T-helper 2 cell (primary cell): ENCODE results near the gene PLCL1.
A peak's percentile ranks its signal among the peaks of the same experiment; 100 is the strongest.
"Not testable (repeated sequence)": the region's sequence is repeated elsewhere in the genome, so short reads cannot be mapped to it uniquely, and the experiment has no call there.

Source experiments
- DNase-seq, 5 experiments: peaks; one replicate each; pipeline versions ENCODE4 v3.0.0 to v3.0.0-alpha.2; 2012 to 2022

Gene PLCL1

DNA sequence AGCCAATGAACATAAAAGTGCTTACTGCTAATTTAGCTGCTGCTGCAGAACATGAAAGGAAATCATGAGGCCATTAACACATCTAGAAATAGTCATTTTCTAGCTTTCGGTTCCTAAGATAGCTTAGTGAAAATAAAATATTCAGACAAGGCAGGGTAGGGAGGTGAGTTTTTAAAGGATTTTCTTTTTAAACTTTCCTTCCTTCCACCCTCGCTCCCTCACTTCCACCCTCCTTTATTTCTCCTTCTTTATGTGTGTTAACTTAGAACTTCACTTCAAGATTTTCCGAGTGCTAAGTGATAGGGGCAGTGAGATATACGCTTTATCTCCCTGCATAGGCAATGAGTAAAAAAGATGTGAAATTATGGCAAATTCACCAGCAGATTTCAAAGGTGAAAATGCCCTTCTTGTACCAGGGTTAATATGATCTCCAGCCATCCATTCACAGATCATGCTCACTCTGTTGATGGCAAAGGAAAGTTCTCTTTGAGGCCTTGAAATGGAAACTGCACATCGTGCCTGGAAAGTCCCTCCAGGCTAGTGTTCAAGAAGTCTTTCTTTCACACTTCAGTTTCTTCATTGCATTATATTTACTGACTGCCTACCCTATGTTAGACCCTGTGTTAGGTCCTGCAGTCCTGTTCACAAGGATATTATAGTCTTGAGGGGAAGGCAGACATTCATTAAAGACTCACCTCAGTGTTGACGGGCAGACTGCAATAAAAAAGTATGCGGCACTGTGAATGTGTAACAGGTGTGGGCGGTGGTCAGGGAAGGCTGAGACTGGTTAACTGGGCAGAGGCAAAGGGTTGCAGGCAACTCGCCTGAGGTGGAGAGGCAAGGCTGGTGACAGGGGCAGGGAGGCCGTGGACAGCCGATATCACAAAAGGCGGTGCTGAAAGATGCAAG is 200.8 kb downstream of the PLCL1 start:
- DNase-seq, result peak in 1 of 5 experiments; percentile 81

DNA sequence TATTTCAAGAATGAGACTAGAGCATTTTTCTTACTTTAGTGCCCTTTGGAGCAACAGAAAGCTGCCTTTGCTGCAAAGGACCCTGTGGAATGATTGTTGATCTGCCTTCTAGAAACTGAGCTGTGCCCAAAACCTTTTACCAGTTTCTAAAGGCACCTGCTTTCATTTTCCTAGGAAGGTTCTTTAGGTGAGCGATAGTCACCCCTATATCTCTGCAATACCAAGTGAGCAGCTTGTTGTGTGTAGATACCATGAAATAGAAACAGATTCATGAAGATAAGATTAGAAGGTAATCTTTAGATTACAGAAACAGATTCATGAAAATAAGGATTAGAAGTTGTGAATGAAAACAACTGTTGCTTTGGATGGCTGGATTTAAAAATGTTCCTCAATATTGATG is 202.3 kb downstream of the PLCL1 start:
- peak in 1 of 5 experiments; percentile 52 for DNase-seq

DNA sequence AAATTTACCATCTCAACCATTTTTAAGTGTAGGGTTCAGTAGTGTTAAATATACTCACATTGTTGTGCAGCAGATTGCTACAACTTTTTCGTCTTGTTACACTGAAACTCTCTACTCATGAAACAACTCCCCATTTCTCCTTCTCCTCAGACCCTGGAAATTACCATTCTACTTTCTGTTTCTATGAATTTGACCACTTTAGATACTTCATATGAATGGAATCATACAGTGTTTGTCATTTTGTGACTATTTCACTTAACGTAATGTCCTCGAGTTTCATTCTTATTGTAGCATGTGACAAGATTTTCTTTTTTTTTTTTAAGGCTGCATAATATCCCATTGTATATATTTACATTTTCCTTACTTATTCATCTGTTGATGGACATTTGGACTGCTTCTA is 203.8 kb downstream of the PLCL1 start:
- peak in 1 of 5 experiments; percentile 39 for DNase-seq

DNA sequence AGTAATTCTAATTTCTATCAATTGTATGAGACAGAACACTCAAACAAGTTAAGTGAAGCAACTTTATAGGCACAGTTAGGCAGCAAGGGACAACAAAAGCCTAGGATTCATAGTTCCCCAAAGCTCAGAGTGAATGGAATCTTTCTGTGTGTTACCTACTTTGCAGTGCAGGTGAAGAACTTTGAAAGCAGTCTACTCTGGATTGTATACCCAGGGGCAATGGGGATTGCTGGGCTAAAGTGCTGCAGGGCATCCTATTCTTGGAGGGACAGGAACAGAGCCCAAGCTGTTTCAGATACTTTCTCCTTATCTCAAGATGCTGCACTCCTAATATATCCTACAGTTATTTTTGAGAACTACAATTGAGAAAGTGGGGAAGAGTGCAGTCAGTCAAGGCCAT is 207.6 kb downstream of the PLCL1 start:
- no peak for DNase-seq

DNA sequence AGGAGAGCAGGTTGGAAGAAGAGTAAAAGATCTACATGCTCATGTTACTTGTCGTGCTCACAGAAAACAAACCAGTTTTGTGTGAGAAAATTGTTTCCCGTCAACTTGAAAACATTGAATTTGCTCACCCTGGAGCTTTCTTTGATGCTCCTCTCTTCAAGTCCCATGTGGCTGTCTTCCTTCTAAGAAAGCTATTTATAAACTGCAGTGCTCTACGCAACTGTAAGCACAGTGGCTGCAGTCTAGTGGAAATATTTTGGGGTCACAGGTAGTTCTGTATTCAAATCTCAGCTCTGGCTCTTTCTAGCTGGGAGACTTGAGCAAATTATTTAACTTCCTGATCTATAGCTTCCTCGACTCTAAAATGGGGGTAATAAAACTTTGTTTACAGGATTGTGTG is 211.8 kb downstream of the PLCL1 start:
- no peak for DNase-seq

DNA sequence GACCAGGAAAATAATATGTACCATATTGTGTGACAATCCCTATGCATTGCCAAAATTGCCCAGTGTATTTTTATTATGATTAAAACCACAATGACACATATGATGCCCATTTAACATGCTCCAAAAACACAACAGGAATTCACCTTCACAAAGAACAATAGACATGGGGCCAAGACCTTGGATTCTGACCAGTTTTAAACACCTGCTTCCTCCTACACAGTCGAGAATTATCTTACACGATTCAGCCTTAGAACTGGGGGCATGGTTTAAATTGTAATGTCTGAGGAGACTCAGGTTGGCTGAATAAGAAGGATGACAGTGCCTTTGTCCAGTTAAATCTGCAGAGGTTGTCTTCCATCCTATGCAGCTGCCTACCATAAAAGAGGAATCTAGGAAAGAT is 212.7 kb downstream of the PLCL1 start:
- DNase-seq, result no peak

DNA sequence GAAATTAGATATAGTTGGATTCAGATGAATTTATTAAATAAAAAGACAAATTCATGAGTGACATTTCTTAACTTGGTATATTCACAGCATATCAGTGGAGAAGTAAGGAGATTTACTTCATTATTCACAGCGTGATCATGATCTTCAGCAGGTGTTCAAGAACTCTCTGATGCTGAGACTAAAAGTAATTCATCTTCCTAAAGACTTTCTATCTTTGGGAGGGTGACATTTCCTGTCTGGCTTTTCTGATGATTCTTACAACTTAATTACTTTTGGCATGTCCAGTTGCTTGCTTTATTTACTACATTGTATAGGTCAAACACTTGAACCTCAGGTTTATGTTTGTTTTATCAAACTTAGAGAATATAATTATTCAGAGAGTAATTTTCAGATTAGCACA is 224.6 kb downstream of the PLCL1 start:
- no peak for DNase-seq

DNA sequence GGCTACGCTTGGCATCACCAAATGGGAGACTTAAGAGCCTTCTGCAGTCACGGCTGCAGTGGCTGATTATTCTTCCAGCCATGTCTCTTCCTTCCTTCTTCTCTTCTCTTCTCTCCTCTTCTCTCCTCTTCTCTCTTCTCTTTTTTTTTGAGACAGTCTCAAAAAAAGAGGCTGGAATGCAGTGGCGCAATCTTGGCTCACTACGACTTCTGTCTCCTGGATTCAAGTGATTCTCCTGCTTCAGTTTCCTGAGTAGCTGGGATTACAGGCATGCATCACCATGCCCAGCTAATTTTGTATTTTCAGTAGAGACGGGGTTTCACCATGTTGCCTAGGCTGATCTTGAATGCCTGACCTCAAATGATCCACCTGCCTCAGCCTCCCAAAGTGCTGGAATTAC is 225.2 kb downstream of the PLCL1 start:
- not testable (repeated sequence) for DNase-seq

DNA sequence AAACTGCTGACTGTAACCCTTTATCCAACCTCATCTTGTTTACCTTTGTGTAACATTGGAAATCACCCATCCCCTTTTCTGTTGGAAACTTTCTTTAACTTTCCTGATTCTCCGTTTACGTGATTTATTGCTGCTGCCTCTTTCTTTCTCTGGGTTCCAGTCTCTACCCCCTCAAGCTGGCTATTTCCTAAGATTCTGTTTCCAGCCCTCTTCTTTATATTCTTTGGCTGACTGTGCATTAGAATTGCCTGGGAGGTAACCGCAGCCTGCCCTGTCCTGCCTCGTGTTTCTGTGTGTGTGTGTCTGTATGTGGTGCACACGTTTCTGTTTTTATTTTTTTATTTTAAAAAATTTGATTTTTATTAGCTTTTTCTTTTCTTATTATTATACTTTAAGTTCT is 229.2 kb downstream of the PLCL1 start:
- no peak for DNase-seq

DNA sequence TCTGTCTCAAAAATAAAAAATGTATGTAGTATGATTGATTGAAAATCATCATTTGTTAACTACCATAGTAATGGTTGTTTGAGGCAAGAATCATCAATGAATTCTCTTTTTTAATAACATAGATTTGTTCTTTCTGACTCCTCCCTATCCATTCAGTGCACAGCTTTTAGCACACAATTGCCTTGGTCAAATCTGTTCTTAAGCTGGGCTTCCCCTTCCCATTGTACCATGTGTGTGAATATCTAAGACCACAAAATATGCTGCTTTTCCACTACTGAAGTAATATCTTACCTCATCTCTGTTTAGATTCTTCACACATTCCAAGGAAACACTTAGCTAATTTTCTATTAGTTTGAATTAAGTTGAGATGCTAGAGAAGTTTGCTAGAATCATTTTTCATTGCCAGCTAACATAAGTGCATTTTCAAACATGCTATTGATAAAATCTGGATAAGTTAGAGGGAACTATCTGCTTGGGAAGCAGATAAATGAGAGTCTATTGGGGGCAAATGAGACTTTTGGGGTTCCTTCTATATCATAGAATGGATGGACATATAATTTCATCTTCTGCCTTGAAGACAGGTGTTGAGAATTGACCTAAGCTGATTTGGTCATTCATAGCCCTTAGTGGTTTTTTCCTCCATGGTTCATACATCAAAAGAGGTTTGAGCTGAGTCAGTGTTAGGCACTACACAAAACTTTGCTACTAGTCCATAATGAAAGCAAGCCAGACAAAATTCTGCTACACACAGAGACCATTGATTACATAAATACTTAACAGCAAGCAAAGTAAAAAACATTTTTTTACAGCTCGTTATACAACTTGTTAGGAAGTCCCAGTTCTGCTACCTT is 231.9 kb downstream of the PLCL1 start:
- no peak for DNase-seq

DNA sequence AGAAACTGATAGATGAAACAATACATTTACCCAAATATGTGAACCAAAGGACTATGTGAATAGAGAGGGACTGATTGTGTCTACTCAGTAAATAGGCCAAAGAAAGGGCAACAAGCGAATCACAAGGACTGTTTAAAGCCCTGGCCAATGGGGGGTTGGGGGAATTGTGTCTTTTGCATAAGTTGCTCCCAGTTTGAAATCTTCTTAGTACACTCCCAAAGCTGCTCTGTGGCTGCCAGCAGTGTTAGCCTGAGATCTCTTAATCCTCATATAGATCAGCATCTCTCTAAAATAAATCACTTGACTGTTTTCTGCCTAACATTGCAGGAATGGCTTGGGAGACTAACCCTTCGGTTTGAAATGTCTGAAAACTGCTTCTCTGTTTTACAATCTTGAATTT is 236.4 kb downstream of the PLCL1 start:
- DNase-seq, result no peak

DNA sequence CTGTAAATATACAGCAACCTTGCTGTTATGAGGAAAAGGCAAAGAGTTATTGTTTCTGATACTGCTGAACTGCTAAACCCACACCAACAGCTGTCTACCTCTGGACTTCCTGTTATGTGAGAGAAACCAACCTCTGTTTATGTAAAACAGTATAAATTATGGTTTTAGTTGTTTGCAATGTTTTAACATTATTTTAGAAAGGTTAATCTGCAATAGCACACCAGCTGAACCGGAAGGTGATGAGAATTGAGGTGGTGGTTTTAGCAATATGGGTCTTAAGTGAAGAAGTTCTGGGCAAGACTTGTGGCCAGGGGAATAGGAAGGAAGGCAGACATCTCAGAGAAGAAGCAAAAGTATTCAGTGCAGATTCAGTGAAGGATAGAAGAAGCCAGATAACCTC is 237.8 kb downstream of the PLCL1 start:
- DNase-seq, result peak in 1 of 5 experiments; percentile 95

DNA sequence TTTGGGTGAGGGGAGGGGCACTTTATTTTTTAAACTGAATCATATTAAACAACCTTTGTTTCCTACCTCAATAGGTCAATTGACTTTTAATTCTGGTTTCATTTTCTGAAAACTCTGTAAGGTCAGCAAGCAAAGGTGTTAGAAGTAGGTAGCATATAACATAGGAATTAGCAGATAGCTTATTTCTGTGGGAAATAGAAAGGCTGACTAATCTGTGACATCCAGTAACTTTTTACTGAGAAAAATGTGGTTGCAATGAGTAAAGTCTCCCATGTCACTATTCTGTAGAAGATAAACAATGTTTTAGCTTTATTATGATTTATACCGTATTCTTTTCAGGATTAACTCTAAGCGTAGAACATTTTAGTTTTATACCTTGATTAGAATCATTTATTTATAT is 240.4 kb downstream of the PLCL1 start:
- DNase-seq, result peak in 1 of 5 experiments; percentile 83

DNA sequence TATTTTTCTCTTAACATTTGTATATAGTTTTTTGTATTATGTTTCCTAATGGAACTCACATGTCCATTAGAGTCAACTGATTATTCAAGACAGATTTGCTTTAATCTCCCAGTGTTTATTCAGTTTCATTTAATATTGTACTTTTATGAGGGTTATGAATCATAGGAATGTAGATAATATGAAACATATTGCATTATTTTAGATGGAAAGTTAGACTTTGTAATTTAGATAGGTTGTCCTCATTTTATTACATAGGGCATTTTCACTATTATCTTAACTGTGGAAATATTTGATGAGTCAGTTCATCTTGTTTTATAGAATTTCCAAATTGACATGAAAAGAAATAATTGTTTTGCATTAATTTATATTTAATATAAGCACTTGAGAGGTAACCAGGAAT is 240.8 kb downstream of the PLCL1 start:
- no peak for DNase-seq

DNA sequence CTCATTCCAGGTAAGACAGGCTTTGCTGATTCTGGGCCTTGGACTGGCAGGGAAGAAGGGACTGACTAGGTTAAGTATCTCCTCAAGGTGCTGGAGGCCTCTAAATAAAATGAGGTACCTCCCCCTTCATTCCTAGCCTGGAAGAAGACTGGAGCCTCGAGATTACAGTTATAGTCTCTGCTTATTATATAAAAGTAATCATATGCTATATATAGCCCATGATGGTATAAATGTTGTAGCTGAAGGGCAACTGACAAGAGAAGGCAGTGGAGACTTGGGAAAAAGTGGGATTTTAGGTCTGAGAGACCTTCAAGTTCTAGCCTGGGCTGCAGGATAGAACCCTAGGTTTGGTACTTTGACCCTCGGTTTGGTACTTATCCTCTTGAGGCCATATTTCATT is 248.3 kb downstream of the PLCL1 start:
- DNase-seq, result no peak

DNA sequence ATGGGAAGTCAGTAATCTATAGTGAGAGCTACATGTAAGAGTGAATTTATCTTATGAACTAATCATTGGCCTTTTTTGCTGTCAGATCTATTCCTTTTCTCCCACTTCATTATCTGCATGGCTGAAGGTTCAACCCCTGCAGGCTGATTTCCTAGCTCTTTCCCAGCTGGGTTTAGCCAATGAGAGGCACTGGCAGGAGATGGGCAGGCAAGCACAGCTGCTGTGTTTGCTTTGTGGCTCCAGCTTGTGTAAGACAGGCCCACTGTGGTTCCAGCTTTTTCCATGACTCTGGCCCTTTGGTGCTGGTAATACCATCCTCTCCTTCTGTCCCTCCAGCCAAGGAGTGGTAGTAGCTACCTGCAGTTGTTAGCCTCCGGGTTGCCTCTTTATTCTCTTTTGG is 248.8 kb downstream of the PLCL1 start:
- no peak for DNase-seq

DNA sequence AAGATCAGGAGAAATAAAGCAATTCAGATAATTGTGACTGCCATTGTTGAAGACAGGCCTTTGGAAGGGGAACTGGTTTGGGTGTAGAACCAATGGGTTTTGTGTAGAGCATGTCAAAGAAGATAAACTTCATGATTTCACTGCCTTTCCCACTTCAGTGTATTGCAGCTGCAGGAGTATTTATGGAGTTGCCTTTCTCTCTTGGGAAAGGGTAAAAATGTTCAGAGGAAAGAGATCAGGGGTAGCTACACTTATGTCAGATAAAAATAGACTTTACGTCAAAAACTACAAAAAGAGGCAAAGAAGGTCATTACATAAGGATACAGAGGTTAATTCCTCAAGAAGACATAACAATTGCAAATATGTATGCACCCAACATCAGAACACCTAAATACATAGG is 249.4 kb downstream of the PLCL1 start:
- no peak for DNase-seq

DNA sequence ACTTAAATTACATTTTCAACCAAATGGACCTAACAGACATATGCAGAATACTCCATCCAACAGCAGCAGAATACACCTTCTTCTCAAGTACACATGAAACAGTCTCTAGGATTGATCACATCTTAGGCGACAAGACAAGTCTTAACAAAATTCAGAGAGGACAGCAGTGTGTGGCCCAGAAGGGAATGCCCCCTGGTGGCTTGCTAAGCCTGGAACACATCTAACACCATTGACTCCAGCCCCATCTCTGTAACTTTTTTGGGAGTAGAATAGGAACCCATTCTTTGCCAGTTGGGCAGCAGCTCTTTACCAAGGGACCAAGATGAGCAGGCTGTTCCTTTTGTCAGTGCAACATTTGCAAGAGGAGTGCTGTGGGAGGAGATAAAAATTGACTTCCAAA is 249.9 kb downstream of the PLCL1 start:
- peak in 3 of 5 experiments; percentile 12 to 68 (median 30) for DNase-seq

DNA sequence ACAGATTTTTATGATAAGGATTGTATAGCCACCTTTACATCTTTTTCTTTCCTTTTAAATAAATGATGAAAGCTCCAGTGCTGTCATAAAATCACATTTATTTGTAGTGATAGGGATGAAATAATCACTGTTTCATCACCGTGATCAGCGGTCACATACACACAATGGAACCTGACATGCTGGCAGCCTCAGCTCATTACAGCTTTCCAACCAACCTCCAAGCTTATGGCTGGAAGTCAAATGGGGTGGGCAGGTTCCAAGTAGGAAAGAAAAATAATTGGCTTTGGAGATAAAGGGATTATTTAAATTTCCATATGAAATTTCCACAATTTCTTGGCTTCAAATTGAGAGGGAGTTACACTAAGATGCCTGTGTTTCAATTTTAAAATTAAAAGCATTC is 251.3 kb downstream of the PLCL1 start:
- DNase-seq, result no peak

DNA sequence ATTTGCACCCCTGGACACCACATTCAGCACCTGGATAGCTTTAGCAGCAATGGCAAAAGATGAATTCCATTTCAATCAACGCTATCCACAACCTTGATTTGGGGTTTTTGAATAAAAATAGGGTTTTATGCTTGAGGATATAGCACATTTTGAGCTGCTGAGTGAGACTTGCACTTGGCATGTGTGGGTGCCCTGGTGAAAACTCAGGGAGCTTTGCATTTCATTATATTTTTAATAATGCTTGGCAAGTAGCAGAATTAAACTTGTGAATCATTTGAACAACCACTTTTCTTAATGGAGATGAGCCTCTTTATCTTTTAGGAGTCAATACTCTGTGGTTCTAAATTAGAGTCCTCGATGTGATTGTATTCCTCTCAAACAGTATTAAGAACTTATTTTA is 252.4 kb downstream of the PLCL1 start:
- DNase-seq, result no peak

DNA sequence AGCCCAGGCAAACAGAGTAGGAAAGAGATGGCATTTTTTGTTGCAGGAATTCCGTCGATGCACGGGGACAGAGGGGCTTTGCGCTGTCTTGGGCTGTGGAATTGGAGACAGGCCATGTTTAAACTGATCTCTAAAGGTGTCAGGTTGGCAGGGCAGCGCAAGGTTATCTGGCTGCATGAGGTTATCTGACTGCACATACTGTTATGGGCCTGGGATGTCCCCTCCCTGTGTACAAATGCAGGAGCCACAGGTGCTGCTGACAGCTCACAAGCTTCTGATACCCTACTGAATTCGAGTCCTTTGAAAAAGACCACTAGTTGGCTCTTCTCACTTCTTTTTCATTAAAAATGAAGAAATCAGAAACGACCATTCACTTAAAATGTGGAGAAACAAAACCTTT is 255.4 kb downstream of the PLCL1 start:
- no peak for DNase-seq

DNA sequence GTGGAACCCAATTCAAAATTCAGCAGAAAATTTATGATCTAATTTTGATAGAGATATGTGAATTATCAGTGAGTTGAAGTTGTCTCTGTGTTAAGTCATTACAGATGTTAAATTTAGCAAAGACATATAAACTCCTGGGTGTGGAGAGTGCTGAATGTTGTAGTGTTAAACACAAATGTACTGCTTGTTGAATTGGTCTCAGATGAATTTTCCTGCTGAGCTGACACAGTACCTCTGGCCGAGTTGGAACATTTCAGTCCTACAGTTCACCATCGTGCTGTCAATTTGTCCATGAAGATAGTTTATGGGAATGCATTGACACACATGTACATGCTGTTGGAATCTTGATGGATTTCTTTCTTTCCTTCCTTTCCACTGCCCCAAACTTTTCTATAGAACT is 255.9 kb downstream of the PLCL1 start:
- no peak for DNase-seq

DNA sequence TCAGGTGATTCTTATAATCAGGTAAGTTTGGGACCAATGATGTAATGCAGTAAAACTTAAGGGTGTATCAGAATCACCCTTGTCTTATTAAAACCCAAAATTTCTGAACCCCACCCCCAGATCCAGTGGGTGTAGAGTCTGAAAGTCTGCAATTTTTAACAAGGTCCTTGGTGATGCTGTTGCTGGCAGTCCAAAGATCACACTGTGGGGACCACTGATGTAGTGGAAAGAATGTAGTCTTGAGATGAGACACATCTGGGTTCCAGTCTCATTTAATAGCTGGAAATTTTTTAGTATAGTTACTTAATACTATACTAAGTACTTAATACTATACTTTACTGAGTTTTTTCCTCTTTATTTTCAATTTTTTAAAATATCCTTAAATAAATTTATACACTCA is 258.4 kb downstream of the PLCL1 start:
- no peak for DNase-seq

DNA sequence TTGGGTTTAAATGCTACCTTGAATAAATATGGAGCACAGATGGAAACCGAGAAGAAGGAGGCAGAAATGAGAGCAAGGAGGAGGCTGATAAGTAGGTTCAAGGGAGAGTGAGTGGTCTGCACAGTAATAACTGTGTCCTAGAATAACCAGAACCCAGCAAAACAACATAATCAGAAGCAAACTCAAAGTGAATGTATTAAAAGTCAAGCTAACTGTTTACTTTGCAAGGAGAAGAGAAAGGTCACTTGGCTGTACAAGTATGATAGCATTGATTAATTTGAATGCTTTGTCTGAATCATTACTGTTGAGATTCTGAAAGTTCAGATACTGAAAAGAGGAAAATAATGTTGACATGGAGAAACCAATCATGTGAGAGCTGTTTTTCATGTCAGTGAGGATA is 258.8 kb downstream of the PLCL1 start:
- no peak for DNase-seq
